T-helper 22 cell (primary cell): ENCODE data around the gene MLLT3.

Source experiments
- DNase-seq: peaks from one replicate; pipeline ENCODE4 v3.0.0-alpha.2; 2020; ENCODE audit warnings: low read depth

Gene MLLT3

GRCh38 chr9:20622330-20623020 lies at the start of gene MLLT3:
Gene MLLT3, minus strand, starts transcription at chr9:20622499.
- peak; percentile 94 for DNase-seq

GRCh38 chr9:20671635-20672034 lies 49.3 kb upstream of the MLLT3 start:
- DNase-seq: no peak

GRCh38 chr9:20670395-20670794 lies 48.1 kb upstream of the MLLT3 start:
- no peak for DNase-seq

GRCh38 chr9:20664501-20664900 lies 42.2 kb upstream of the MLLT3 start:
- DNase-seq: no peak

- DNase-seq: no peak
Observed at GRCh38 chr9:20663133-20663532, 40.8 kb upstream of the MLLT3 start.

GRCh38 chr9:20662156-20662555 lies 39.9 kb upstream of the MLLT3 start:
- DNase-seq: no peak

GRCh38 chr9:20659474-20659967 lies 37.2 kb upstream of the MLLT3 start:
- no peak for DNase-seq

- DNase-seq: no peak
Observed at GRCh38 chr9:20658677-20659473, 36.6 kb upstream of the MLLT3 start.

GRCh38 chr9:20658246-20658667 lies 36.0 kb upstream of the MLLT3 start:
- DNase-seq: peak; percentile 32

GRCh38 chr9:20651939-20652338 lies 29.6 kb upstream of the MLLT3 start:
- DNase-seq: no peak

- no peak for DNase-seq
Observed at GRCh38 chr9:20650750-20651299, 28.5 kb upstream of the MLLT3 start.

- no peak for DNase-seq
Observed at GRCh38 chr9:20650313-20650712, 28.0 kb upstream of the MLLT3 start.

- no peak for DNase-seq
Observed at GRCh38 chr9:20649381-20649780, 27.1 kb upstream of the MLLT3 start.

GRCh38 chr9:20646656-20647055 lies 24.4 kb upstream of the MLLT3 start:
- no peak for DNase-seq

GRCh38 chr9:20643660-20644059 lies 21.4 kb upstream of the MLLT3 start:
- no peak for DNase-seq

GRCh38 chr9:20642045-20642444 lies 19.7 kb upstream of the MLLT3 start:
- DNase-seq: no peak

GRCh38 chr9:20640331-20641187 lies 18.3 kb upstream of the MLLT3 start:
- peak; percentile 50 for DNase-seq

GRCh38 chr9:20636888-20637440 lies 14.7 kb upstream of the MLLT3 start:
- DNase-seq: no peak

GRCh38 chr9:20634895-20635294 lies 12.6 kb upstream of the MLLT3 start:
- DNase-seq: no peak

GRCh38 chr9:20632705-20633104 lies 10.4 kb upstream of the MLLT3 start:
- DNase-seq: no peak

- DNase-seq: no peak
Observed at GRCh38 chr9:20630241-20630943, 8.1 kb upstream of the MLLT3 start.
